ENCODE measurements around the gene MED12L.

DNA sequence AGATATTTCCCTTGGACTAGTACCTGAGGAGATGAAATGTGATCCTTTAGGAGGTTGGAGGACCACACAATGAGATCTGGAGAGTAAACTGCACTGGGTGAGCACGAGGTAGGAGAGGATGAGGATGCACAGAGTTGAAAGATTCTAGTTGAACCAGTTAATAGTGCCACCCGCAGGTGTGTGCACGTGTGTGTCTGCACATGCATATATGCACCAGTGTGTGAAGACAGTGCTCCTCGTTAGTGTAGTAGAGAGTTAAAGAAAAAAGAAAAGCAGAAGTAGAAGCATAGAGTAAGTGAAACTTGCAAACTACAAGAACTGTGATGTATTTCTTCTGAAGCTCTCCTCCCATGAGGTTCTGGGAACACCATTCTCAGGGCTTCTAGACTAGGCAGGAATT is 8.4 kb downstream of the MED12L start:
- TF ChIP-seq TAF1 (IDR thresholded peaks at IDR 0.05; ENCODE audit: borderline replicate concordance, insufficient read depth, low read length) (no peak), POLR2AphosphoS5 (IDR thresholded peaks at IDR 0.05; ENCODE audit: low read depth, low read length) (no peak)
